Chondrocyte (in vitro differentiated cells): ENCODE results near the gene ASPRV1. TPM values are rescaled to one million over a fixed set of nuclear protein-coding genes. Genes with fewer than 3 reads are reported as not detected.

Source experiments
- DNase-seq: peaks from one replicate; pipeline ENCODE4 v3.0.0; 2021; ENCODE audit warnings: mixed read lengths, low spot score
- H3K27ac Mint-ChIP-seq: one replicate; pipeline ENCODE4 v1.8.0; 2021; ENCODE audit warnings: mild to moderate bottlenecking, moderate library complexity, mixed read lengths; ENCODE audit not compliant: unreplicated experiment
- H3K27me3 Mint-ChIP-seq: 2 replicates; pipeline ENCODE4 v1.8.0; 2021; ENCODE audit warnings: low read depth, mixed read lengths
- H3K36me3 Mint-ChIP-seq: 2 replicates; pipeline ENCODE4 v1.8.0; 2021; ENCODE audit warnings: low read depth, mixed read lengths
- H3K4me1 Mint-ChIP-seq: 2 replicates; pipeline ENCODE4 v1.8.0; 2021; ENCODE audit warnings: low read depth, mild to moderate bottlenecking, mixed read lengths
- H3K4me3 Mint-ChIP-seq: one replicate; pipeline ENCODE4 v1.8.0; 2021; ENCODE audit warnings: mild to moderate bottlenecking, moderate library complexity, mixed read lengths; ENCODE audit not compliant: unreplicated experiment
- H3K9me3 Mint-ChIP-seq: 2 replicates; pipeline ENCODE4 v1.8.0; 2021; ENCODE audit warnings: low read depth, mixed read lengths
- CTCF ChIP-seq: fragments of 200-600 bp; sonication (generic); IDR thresholded peaks from 2 replicates; pipeline ENCODE4 v1.5.0; 2021; ENCODE audit warnings: antibody characterized with exemption, mild to moderate bottlenecking, moderate library complexity
- total RNA-seq: library from RNA; stranded (reverse); gene quantifications from 3 replicates; pipeline ENCODE4 v1.2.1, GENCODE V29; 2021

The ASPRV1 gene
- total RNA-seq, 1 donor from 2014 or later: 0.35 TPM

- Mint-ChIP-seq H3K27ac (peak overlapping the region; percentile 60), H3K9me3 (no peaks in the 10 kb centered on the region), H3K27me3 (no peaks in the 10 kb centered on the region), H3K4me3 (no peak overlapping the region), H3K4me1 (peaks cover 38% of the 10 kb centered on the region), H3K36me3 (peaks cover 22% of the 10 kb centered on the region)
- no peak for DNase-seq
- TF ChIP-seq CTCF: no peak
Observed at GRCh38 chr2:69932596-69932922, 28.9 kb downstream of the ASPRV1 start.

- Mint-ChIP-seq H3K27ac (peak overlapping the region; percentile 10), H3K4me3 (no peak overlapping the region), H3K4me1 (peaks cover 35% of the 10 kb centered on the region), H3K9me3 (no peaks in the 10 kb centered on the region), H3K36me3 (peaks cover 21% of the 10 kb centered on the region), H3K27me3 (no peaks in the 10 kb centered on the region)
- TF ChIP-seq CTCF: no peak
- DNase-seq: no peak
Observed at GRCh38 chr2:69931832-69932595, 29.4 kb downstream of the ASPRV1 start.

GRCh38 chr2:69926849-69927515, 34.4 kb downstream of the ASPRV1 start:
- no peak for TF ChIP-seq CTCF

GRCh38 chr2:69923116-69923515, 38.3 kb downstream of the ASPRV1 start:
- no peak overlapping the region for H3K27ac Mint-ChIP-seq
- peaks cover 3% of the 10 kb centered on the region for H3K4me1 Mint-ChIP-seq
- no peak overlapping the region for H3K4me3 Mint-ChIP-seq
- H3K36me3 Mint-ChIP-seq: peaks cover 21% of the 10 kb centered on the region
- no peak for DNase-seq
- TF ChIP-seq CTCF: no peak
- no peaks in the 10 kb centered on the region for H3K9me3 Mint-ChIP-seq
- no peaks in the 10 kb centered on the region for H3K27me3 Mint-ChIP-seq

More at GRCh38 chr2:69926849-69927515, 34.4 kb downstream of the ASPRV1 start:
- Mint-ChIP-seq H3K4me3 (no peak overlapping the region), H3K27me3 (no peaks in the 10 kb centered on the region), H3K4me1 (peaks cover 4% of the 10 kb centered on the region), H3K27ac (no peak overlapping the region), H3K9me3 (no peaks in the 10 kb centered on the region), H3K36me3 (peaks cover 15% of the 10 kb centered on the region)
- DNase-seq: no peak

- Mint-ChIP-seq H3K27ac (peak overlapping the region; percentile 92), H3K36me3 (peaks cover 13% of the 10 kb centered on the region), H3K27me3 (no peaks in the 10 kb centered on the region), H3K4me3 (no peak overlapping the region), H3K9me3 (no peaks in the 10 kb centered on the region), H3K4me1 (peaks cover 28% of the 10 kb centered on the region)
- no peak for DNase-seq
- no peak for TF ChIP-seq CTCF
Observed at GRCh38 chr2:69918401-69918800, 43.0 kb downstream of the ASPRV1 start.
